Right lobe of liver (tissue), 6 donors: ENCODE data around the gene ATXN2L. TPM values are rescaled to one million over a fixed set of nuclear protein-coding genes. Genes with fewer than 3 reads are reported as not detected.
"Not testable (repeated sequence)": the region's sequence is repeated elsewhere in the genome, so short reads cannot be mapped to it uniquely, and the experiment has no call there.

Experiments
- ATAC-seq, 4 donors: fragments of 200-7000 bp; cut with Tn5 transposase; one replicate each; pipeline ENCODE4 v1.9.1; 2020; ENCODE audit warnings: mild to moderate bottlenecking in 4 of 4, moderate library complexity in 4 of 4
- DNase-seq, 3 donors: peaks; one replicate each; pipeline ENCODE4 v3.0.0-alpha.2; 2020
- H3K27ac ChIP-seq, 3 donors: fragments of 200-600 bp; one replicate each; pipeline ENCODE4 v1.8.0; 2022
- H3K27me3 ChIP-seq, 2 donors: fragments of 200-600 bp; one replicate each; pipeline ENCODE4 v1.8.0; 2022
- H3K36me3 ChIP-seq, 4 donors: fragments of 200-600 bp; sonication (generic) in 1 of 4; one replicate each; pipeline versions ENCODE4 v1.5.1 to v1.8.0; 2017 to 2022; ENCODE audit warnings: control low read depth in 1 of 4
- H3K4me1 ChIP-seq, 4 donors: fragments of 200-600 bp; sonication (generic) in 1 of 4; one replicate each; pipeline versions ENCODE4 v1.5.1 to v1.8.0; 2017 to 2022; ENCODE audit warnings: control low read depth in 1 of 4
- H3K4me3 ChIP-seq, 3 donors: fragments of 200-600 bp; one replicate each; pipeline ENCODE4 v1.8.0; 2022
- H3K9me3 ChIP-seq, 4 donors: fragments of 200-600 bp; sonication (generic) in 1 of 4; one replicate each; pipeline versions ENCODE4 v1.5.1 to v1.8.0; 2017 to 2022; ENCODE audit warnings: control low read depth in 1 of 4
- CTCF ChIP-seq, 4 donors: fragments of 200-600 bp in 3 of 4; fragments of 450-650 bp in 1 of 4; IDR thresholded peaks; one replicate each; pipeline versions ENCODE4 v1.5.1 to v1.8.0; 2016 to 2022; ENCODE audit warnings: antibody characterized with exemption in 4 of 4, mild to moderate bottlenecking in 2 of 4
- POLR2A ChIP-seq: fragments of 450-650 bp; IDR thresholded peaks from one replicate; pipeline ENCODE4 v1.6.1; 2017; ENCODE audit warnings: antibody characterized with exemption, mild to moderate bottlenecking
- WGBS: methylation state at CpG from one replicate; pipeline ENCODE4 v1.1.6; 2018; ENCODE audit warnings: low coverage, low lambda C conversion rate; ENCODE audit not compliant: insufficient coverage; ENCODE audit errors: missing lambda C conversion rate; 5-methylcytosine and 5-hydroxymethylcytosine counted together
- intact Hi-C, 2 donors: fragments of 100-400 bp; cut with DNase I; formaldehyde crosslinking; loops; one replicate each; pipeline versions ENCODE4 v1.11.2 to v1.14.1; 2022
- total RNA-seq, 6 experiments: library from RNA; depleted of rRNA in 2 of 6; stranded (reverse); fragments of >200 nt in 2 of 6; fragmentation: NEBNext Ultra II Directional in 3 of 6; extraction: Animal tissue kit (Norgen Biotek cat#: 25700) in 3 of 6; gene quantifications; one replicate each; pipeline versions ENCODE4 v1.1.0 to v1.2.4, GENCODE V29; 2016 to 2023
- donor health status: DM: no; HTN: yes; CAD: no.
- donor health status: DM: no; HTN: no; CAD: no.
- donor health status: DM: no; HTN: no; CAD: no.
- donor health status: DM: no; HTN: yes; CAD: no.
- donor health status: DM: no; HTN: yes; CAD: no.

The ATXN2L gene
- total RNA-seq, 6 experiments from 2014 or later, result 40.5 to 78.1 (median 57.2) TPM

DNA sequence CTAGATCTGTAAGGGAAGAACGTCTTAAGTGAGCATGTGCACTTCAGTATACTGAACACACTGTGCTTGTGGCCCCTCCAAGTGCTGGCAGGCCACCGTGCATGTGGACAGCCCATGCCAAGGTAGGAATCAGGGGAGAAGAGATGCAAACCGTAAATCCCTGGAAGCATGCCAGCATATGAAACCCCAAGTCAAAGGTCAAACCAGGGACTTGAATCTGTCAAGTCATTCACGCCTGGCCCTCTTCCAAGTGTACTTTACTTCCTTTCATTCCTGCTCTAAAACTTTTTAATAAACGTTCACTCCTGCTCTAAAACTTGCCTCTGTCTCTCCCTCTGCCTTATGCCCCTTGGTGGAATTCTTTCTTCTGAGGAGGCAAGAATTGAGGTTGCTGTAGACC lies 2.8 kb upstream of the ATXN2L start:
- no peak for ATAC-seq
- no peak for TF ChIP-seq CTCF (IDR thresholded peaks at IDR 0.05)
- TF ChIP-seq POLR2A, result no peak
- peaks cover 0 to 34% (median 7%) of the 10 kb centered on the region in 4 donors for H3K4me1 ChIP-seq
- no peak overlapping the region for H3K4me3 ChIP-seq
- H3K27me3 ChIP-seq, result no peaks in the 10 kb centered on the region
- WGBS, result 24% methylated on average over 5 of the region's 5 CpGs
- intact Hi-C loops, result no loop called here
- peak in 2 of 3 donors; percentile 35 to 66 for DNase-seq
- H3K27ac ChIP-seq, result peak overlapping the region in 2 of 3 donors; percentile 32 to 94
- H3K36me3 ChIP-seq, result peaks cover 0 to 1% (median 0%) of the 10 kb centered on the region in 4 donors
- no peaks in the 10 kb centered on the region for H3K9me3 ChIP-seq

DNA sequence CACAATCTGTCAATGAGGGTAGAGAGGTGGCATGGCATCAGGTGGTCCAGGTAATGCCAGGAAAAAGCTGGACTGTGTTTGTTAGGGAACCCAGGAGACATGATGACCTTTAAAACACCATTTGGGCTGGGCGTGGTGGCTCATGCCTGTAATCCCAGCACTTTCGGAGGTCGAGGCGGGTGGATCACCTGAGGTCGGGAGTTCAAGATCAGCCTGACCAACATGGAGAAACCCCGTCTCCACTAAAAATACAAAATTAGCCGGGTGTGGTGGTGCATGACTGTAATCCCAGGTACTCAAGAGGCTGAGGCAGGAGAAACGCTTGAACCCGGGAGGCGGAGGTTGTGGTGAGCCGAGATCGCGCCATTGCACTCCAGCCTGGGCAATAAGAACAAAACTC lies 2.3 kb upstream of the ATXN2L start:
- H3K36me3 ChIP-seq, intact Hi-C loops, H3K4me3 ChIP-seq, DNase-seq, H3K9me3 ChIP-seq, H3K27me3 ChIP-seq, ATAC-seq: not testable (repeated sequence)
- 67% methylated on average over 13 of the region's 13 CpGs for WGBS
- Histone ChIP-seq H3K4me1 (peaks cover 0 to 39% (median 10%) of the 10 kb centered on the region in 4 donors), H3K27ac (peak overlapping the region in 2 of 3 donors; percentile 32 to 94)

GRCh38 chr16:28821874-28822519 lies 802 bp upstream of the ATXN2L start:
- intact Hi-C loops, result no loop called here
- peak overlapping the region; percentile 97 to 99 (median 99) for H3K4me3 ChIP-seq
- TF ChIP-seq CTCF (IDR thresholded peaks at IDR 0.05) (no peak), POLR2A (no peak)
- peak overlapping the region; percentile 64 to 99 (median 94) for H3K27ac ChIP-seq
- H3K4me1 ChIP-seq, result peaks cover 0 to 43% (median 12%) of the 10 kb centered on the region in 4 donors
- H3K36me3 ChIP-seq, result peaks cover 0 to 21% (median 8%) of the 10 kb centered on the region in 4 donors
- no peaks in the 10 kb centered on the region for H3K9me3 ChIP-seq
- ATAC-seq, result no peak
- WGBS, result 18% methylated on average over 12 of the region's 13 CpGs
- DNase-seq, result no peak
- no peaks in the 10 kb centered on the region for H3K27me3 ChIP-seq

DNA sequence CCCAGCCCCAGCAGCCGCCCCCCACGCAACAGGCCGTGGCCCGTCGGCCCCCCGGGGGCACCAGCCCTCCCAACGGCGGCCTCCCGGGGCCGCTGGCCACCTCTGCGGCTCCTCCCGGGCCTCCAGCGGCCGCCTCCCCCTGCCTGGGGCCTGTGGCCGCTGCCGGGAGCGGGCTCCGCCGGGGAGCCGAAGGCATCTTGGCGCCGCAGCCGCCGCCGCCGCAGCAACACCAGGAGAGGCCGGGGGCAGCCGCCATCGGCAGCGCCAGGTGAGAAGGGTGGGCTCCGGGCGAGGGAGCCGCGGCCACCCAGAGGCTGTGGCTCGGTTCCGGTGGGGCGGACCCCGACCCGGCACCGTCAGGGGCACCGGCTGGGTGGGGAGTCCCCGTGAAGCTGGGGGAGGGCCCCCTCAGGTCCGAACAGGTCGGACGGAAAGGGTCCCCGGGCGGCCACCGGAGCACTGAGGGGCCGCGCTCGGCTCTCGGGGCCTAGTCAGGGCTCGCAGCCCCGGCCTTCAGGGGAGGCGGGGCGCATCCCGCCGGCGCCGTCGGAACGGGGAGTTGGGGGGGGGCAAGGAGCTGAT lies 583 bp downstream of the ATXN2L start:
- Histone ChIP-seq H3K27ac (peak overlapping the region; percentile 88 to 99 (median 94)), H3K36me3 (peaks cover 4 to 35% (median 19%) of the 10 kb centered on the region in 4 donors), H3K27me3 (no peaks in the 10 kb centered on the region), H3K4me1 (peaks cover 0 to 43% (median 12%) of the 10 kb centered on the region in 4 donors), H3K9me3 (no peaks in the 10 kb centered on the region), H3K4me3 (peak overlapping the region; percentile 97 to 99 (median 99))
- TF ChIP-seq POLR2A (no peak), CTCF (IDR thresholded peaks at IDR 0.05) (no peak)
- DNase-seq (no peak), ATAC-seq (peak in 1 of 4 donors; percentile 48)
- WGBS, result 0% methylated on average over 16 of the region's 62 CpGs
- intact Hi-C loops, result no loop called here
